Natural killer cell (primary cell): ENCODE data around the gene MMP26. TPM values are rescaled to one million over a fixed set of nuclear protein-coding genes. Genes with fewer than 3 reads are reported as not detected.

ENCODE experiments used
- total RNA-seq, 4 donors: library from RNA; stranded (reverse); fragments of 120-200 nt in 1 of 4; gene quantifications; one replicate each; pipeline versions ENCODE4 v1.2.3 to v1.2.4, GENCODE V29; 2013 to 2022

The MMP26 gene
- total RNA-seq, 3 donors from 2014 or later (not counting 1 experiment from before 2014, with no cell fraction given): not detected

Other genes starting within 250 kb of the MMP26 start
- gene OR52K1, start 222.1 kb upstream of the MMP26 start, total RNA-seq: not detected
- gene OR52M1, start 159.6 kb upstream of the MMP26 start, total RNA-seq: not detected
- not detected for gene OR52I2, start 123.0 kb upstream of the MMP26 start, total RNA-seq
- not detected for gene OR52I1, start 110.7 kb upstream of the MMP26 start, total RNA-seq
- gene TRIM68, start 96.6 kb upstream of the MMP26 start, total RNA-seq: 10 to 100 TPM in 1 of 3 donors, 1 to 10 TPM in 2; 7.6 to 14.7 (median 9.8) TPM
- not detected for gene OR51D1, start 67.3 kb upstream of the MMP26 start, total RNA-seq
- gene OR51E1, start 60.8 kb upstream of the MMP26 start, total RNA-seq: not detected
- gene OR51E2, start 6.9 kb upstream of the MMP26 start, total RNA-seq: not detected
- not detected for gene OR51F1, start 65.2 kb downstream of the MMP26 start, total RNA-seq
- not detected for gene OR52R1, start 99.6 kb downstream of the MMP26 start, total RNA-seq
- gene OR51F2, start 116.5 kb downstream of the MMP26 start, total RNA-seq: not detected
- gene OR51S1, start 144.4 kb downstream of the MMP26 start, total RNA-seq: not detected
- gene OR51T1, start 177.1 kb downstream of the MMP26 start, total RNA-seq: not detected
- not detected for gene OR51A7, start 199.0 kb downstream of the MMP26 start, total RNA-seq
- gene OR51G2, start 214.6 kb downstream of the MMP26 start, total RNA-seq: not detected
- gene OR51G1, start 219.6 kb downstream of the MMP26 start, total RNA-seq: not detected
- gene OR51A4, start 242.8 kb downstream of the MMP26 start, total RNA-seq: not detected